ENCODE data around the gene MB. TPM values are rescaled to one million over a fixed set of nuclear protein-coding genes. Genes with fewer than 3 reads are reported as not detected.

MB gene
- total and polyA plus RNA-seq, 9 of the 15 experiments (the other 6 are each of a cell fraction or from before 2014, with no cell fraction given), result not detected

DNA sequence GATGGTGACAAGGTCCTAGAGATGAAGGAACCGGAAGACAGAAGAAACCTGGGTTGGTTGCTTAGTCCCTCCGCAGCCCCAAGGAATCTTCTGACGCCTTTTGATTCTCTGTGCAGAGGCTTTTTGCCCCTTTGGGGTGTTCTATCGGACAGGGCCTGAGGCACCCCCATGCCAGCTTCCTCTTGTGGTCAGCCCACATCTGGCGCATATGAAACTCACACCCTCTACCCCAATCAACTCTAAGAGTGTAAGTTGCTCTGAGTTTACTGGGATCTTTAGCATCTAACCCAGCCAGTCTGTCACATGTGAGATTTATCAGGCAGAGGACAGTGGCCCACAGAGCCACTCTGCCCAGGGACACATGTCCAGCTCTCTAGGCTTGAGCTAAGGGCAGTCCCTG lies 59.1 kb downstream of the MB start (continued):
- TF ChIP-seq, protein P1, sequence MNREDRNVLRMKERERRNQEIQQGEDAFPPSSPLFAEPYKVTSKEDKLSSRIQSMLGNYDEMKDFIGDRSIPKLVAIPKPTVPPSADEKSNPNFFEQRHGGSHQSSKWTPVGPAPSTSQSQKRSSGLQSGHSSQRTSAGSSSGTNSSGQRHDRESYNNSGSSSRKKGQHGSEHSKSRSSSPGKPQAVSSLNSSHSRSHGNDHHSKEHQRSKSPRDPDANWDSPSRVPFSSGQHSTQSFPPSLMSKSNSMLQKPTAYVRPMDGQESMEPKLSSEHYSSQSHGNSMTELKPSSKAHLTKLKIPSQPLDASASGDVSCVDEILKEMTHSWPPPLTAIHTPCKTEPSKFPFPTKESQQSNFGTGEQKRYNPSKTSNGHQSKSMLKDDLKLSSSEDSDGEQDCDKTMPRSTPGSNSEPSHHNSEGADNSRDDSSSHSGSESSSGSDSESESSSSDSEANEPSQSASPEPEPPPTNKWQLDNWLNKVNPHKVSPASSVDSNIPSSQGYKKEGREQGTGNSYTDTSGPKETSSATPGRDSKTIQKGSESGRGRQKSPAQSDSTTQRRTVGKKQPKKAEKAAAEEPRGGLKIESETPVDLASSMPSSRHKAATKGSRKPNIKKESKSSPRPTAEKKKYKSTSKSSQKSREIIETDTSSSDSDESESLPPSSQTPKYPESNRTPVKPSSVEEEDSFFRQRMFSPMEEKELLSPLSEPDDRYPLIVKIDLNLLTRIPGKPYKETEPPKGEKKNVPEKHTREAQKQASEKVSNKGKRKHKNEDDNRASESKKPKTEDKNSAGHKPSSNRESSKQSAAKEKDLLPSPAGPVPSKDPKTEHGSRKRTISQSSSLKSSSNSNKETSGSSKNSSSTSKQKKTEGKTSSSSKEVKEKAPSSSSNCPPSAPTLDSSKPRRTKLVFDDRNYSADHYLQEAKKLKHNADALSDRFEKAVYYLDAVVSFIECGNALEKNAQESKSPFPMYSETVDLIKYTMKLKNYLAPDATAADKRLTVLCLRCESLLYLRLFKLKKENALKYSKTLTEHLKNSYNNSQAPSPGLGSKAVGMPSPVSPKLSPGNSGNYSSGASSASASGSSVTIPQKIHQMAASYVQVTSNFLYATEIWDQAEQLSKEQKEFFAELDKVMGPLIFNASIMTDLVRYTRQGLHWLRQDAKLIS (CRISPR knock-in tag; IDR thresholded peaks at IDR 0.05), result no peak
- TF ChIP-seq FOXA3 (CRISPR knock-in tag; conservative IDR thresholded peaks at IDR 0.05 in 1 of 2, IDR thresholded peaks at IDR 0.05 in 1 of 2) (no peak), ZBED1 (IDR thresholded peaks at IDR 0.05) (no peak), MBD2 (IDR thresholded peaks at IDR 0.05; ENCODE audit: borderline replicate concordance, low read depth) (no peak), JUN (IDR thresholded peaks at IDR 0.05; ENCODE audit: borderline replicate concordance, low read depth, low read length) (no peak), JUN (CRISPR knock-in tag; IDR thresholded peaks at IDR 0.05; ENCODE audit: borderline replicate concordance) (no peak)
- TF ChIP-seq, protein P2, sequence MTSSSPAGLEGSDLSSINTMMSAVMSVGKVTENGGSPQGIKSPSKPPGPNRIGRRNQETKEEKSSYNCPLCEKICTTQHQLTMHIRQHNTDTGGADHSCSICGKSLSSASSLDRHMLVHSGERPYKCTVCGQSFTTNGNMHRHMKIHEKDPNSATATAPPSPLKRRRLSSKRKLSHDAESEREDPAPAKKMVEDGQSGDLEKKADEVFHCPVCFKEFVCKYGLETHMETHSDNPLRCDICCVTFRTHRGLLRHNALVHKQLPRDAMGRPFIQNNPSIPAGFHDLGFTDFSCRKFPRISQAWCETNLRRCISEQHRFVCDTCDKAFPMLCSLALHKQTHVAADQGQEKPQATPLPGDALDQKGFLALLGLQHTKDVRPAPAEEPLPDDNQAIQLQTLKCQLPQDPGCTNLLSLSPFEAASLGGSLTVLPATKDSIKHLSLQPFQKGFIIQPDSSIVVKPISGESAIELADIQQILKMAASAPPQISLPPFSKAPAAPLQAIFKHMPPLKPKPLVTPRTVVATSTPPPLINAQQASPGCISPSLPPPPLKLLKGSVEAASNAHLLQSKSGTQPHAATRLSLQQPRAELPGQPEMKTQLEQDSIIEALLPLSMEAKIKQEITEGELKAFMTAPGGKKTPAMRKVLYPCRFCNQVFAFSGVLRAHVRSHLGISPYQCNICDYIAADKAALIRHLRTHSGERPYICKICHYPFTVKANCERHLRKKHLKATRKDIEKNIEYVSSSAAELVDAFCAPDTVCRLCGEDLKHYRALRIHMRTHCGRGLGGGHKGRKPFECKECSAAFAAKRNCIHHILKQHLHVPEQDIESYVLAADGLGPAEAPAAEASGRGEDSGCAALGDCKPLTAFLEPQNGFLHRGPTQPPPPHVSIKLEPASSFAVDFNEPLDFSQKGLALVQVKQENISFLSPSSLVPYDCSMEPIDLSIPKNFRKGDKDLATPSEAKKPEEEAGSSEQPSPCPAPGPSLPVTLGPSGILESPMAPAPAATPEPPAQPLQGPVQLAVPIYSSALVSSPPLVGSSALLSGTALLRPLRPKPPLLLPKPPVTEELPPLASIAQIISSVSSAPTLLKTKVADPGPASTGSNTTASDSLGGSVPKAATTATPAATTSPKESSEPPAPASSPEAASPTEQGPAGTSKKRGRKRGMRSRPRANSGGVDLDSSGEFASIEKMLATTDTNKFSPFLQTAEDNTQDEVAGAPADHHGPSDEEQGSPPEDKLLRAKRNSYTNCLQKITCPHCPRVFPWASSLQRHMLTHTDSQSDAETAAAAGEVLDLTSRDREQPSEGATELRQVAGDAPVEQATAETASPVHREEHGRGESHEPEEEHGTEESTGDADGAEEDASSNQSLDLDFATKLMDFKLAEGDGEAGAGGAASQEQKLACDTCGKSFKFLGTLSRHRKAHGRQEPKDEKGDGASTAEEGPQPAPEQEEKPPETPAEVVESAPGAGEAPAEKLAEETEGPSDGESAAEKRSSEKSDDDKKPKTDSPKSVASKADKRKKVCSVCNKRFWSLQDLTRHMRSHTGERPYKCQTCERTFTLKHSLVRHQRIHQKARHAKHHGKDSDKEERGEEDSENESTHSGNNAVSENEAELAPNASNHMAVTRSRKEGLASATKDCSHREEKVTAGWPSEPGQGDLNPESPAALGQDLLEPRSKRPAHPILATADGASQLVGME (CRISPR knock-in tag; IDR thresholded peaks at IDR 0.05), result no peak

Other genes with a start within 250 kb of the MB start
- not detected in 2 replicates for gene HMOX1, start 236.2 kb downstream of the MB start, total RNA-seq (2014; rRNA removed)
- not detected in 2 replicates for gene HMOX1, start 236.2 kb downstream of the MB start, total RNA-seq (2014; rRNA removed; fragmentation: Illumina TruSeq; extraction: Trizol)
- not detected in 2 replicates for gene HMOX1, start 236.2 kb downstream of the MB start, total RNA-seq (2015; rRNA removed; fragmentation: Illumina TruSeq; extraction: Trizol)
- 0.20 TPM in 1 of 2 replicates, not detected in the other for gene HMOX1, start 236.2 kb downstream of the MB start, total RNA-seq (2021)
- 0.05 TPM in 1 of 2 replicates, not detected in the other for gene HMOX1, start 236.2 kb downstream of the MB start, polyA plus RNA-seq (2011; rRNA removed)
- not detected in 2 replicates for gene HMOX1, start 236.2 kb downstream of the MB start, polyA plus RNA-seq (2014; fragmentation: Illumina TruSeq; extraction: Trizol)
- gene HMOX1, start 236.2 kb downstream of the MB start, polyA plus RNA-seq (2014; fragmentation: Nextera tagmentation; extraction: Ambion mirVana), result not detected
- not detected in 2 replicates for gene HMOX1, start 236.2 kb downstream of the MB start, polyA plus RNA-seq (2014; rRNA removed)
- gene MCM5, start 217.2 kb downstream of the MB start, total RNA-seq (2014; rRNA removed), result 102 and 119 TPM in 2 replicates
- 35.3 and 53.6 TPM in 2 replicates for gene MCM5, start 217.2 kb downstream of the MB start, total RNA-seq (2014; rRNA removed; fragmentation: Illumina TruSeq; extraction: Trizol)
- 64.2 and 66.9 TPM in 2 replicates for gene MCM5, start 217.2 kb downstream of the MB start, total RNA-seq (2015; rRNA removed; fragmentation: Illumina TruSeq; extraction: Trizol)
- gene MCM5, start 217.2 kb downstream of the MB start, total RNA-seq (2021), result 173 and 180 TPM in 2 replicates
- 66.1 and 116 TPM in 2 replicates for gene MCM5, start 217.2 kb downstream of the MB start, polyA plus RNA-seq (2011; rRNA removed)
- gene MCM5, start 217.2 kb downstream of the MB start, polyA plus RNA-seq (2014; fragmentation: Illumina TruSeq; extraction: Trizol), result 65.1 and 91.4 TPM in 2 replicates
- 10 to 100 TPM in 1 of 2 experiments, 1 to 10 TPM in 1; 5.6 to 11.8 TPM for gene MCM5, start 217.2 kb downstream of the MB start, polyA plus RNA-seq (2014; fragmentation: Nextera tagmentation; extraction: Ambion mirVana)
- 72.4 and 73.5 TPM in 2 replicates for gene MCM5, start 217.2 kb downstream of the MB start, polyA plus RNA-seq (2014; rRNA removed)
- 0.05 TPM in 1 of 2 replicates, not detected in the other for gene RASD2, start 76.5 kb downstream of the MB start, total RNA-seq (2014; rRNA removed)
- not detected in 2 replicates for gene RASD2, start 76.5 kb downstream of the MB start, total RNA-seq (2014; rRNA removed; fragmentation: Illumina TruSeq; extraction: Trizol)
- gene RASD2, start 76.5 kb downstream of the MB start, total RNA-seq (2015; rRNA removed; fragmentation: Illumina TruSeq; extraction: Trizol), result not detected in 2 replicates
- gene RASD2, start 76.5 kb downstream of the MB start, total RNA-seq (2021), result 0.04 TPM in 1 of 2 replicates, not detected in the other
- not detected in 2 replicates for gene RASD2, start 76.5 kb downstream of the MB start, polyA plus RNA-seq (2011; rRNA removed)
- gene RASD2, start 76.5 kb downstream of the MB start, polyA plus RNA-seq (2014; fragmentation: Illumina TruSeq; extraction: Trizol), result not detected in 2 replicates
- gene RASD2, start 76.5 kb downstream of the MB start, polyA plus RNA-seq (2014; fragmentation: Nextera tagmentation; extraction: Ambion mirVana), result not detected
- not detected in 2 replicates for gene RASD2, start 76.5 kb downstream of the MB start, polyA plus RNA-seq (2014; rRNA removed)
- 0.73 and 0.82 TPM in 2 replicates for gene APOL6, start 31.1 kb upstream of the MB start, total RNA-seq (2014; rRNA removed)
- gene APOL6, start 31.1 kb upstream of the MB start, total RNA-seq (2014; rRNA removed; fragmentation: Illumina TruSeq; extraction: Trizol), result 1.2 and 1.3 TPM in 2 replicates
- 1.2 TPM in 2 replicates for gene APOL6, start 31.1 kb upstream of the MB start, total RNA-seq (2015; rRNA removed; fragmentation: Illumina TruSeq; extraction: Trizol)
- 1.1 TPM in 2 replicates for gene APOL6, start 31.1 kb upstream of the MB start, total RNA-seq (2021)
- gene APOL6, start 31.1 kb upstream of the MB start, polyA plus RNA-seq (2011; rRNA removed), result 0.24 and 0.32 TPM in 2 replicates
- gene APOL6, start 31.1 kb upstream of the MB start, polyA plus RNA-seq (2014; fragmentation: Illumina TruSeq; extraction: Trizol), result 0.53 and 0.70 TPM in 2 replicates
- gene APOL6, start 31.1 kb upstream of the MB start, polyA plus RNA-seq (2014; fragmentation: Nextera tagmentation; extraction: Ambion mirVana), result under 1 TPM; 0.29 to 0.39 TPM
- 0.42 and 0.45 TPM in 2 replicates for gene APOL6, start 31.1 kb upstream of the MB start, polyA plus RNA-seq (2014; rRNA removed)
- not detected in 2 replicates for gene APOL5, start 100.5 kb upstream of the MB start, total RNA-seq (2014; rRNA removed)
- not detected in 2 replicates for gene APOL5, start 100.5 kb upstream of the MB start, total RNA-seq (2014; rRNA removed; fragmentation: Illumina TruSeq; extraction: Trizol)
- not detected in 2 replicates for gene APOL5, start 100.5 kb upstream of the MB start, total RNA-seq (2015; rRNA removed; fragmentation: Illumina TruSeq; extraction: Trizol)
- gene APOL5, start 100.5 kb upstream of the MB start, total RNA-seq (2021), result not detected in 2 replicates
- gene APOL5, start 100.5 kb upstream of the MB start, polyA plus RNA-seq (2011; rRNA removed), result not detected in 2 replicates
- gene APOL5, start 100.5 kb upstream of the MB start, polyA plus RNA-seq (2014; fragmentation: Illumina TruSeq; extraction: Trizol), result not detected in 2 replicates
- gene APOL5, start 100.5 kb upstream of the MB start, polyA plus RNA-seq (2014; fragmentation: Nextera tagmentation; extraction: Ambion mirVana), result not detected
- gene APOL5, start 100.5 kb upstream of the MB start, polyA plus RNA-seq (2014; rRNA removed), result not detected in 2 replicates